NCI-H2171 (cell line): Measurements from ENCODE around the gene HMGCS2.
A peak's percentile ranks its signal among the peaks of the same experiment; 100 is the strongest.
"Not testable (repeated sequence)": the region's sequence is repeated elsewhere in the genome, so short reads cannot be mapped to it uniquely, and the experiment has no call there.

Experiments
- DNase-seq: peaks from one replicate; lab custom pipeline; 2025; lab: John Stamatoyannopoulos, UW

HMGCS2 gene

DNA sequence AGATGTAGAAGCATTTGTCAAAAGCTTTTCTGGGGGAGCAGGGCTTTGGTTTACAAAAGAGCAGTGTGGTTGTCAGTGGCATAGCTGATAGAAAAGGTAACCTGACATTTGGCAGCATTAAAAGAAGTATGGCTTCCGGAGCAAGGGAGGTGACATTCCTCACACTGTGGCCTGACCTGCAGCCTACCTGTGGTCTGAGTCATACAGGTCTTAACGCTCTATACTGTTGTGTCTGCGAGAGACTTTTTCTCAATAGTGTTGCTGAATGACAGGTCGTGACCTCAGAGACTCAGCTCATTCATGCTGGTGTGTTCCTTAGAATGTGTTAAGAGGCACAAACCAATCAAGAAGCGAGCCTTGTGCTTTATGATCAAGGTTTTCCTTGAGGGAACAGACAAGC is 37.6 kb downstream of the HMGCS2 start:
- no peak for DNase-seq

DNA sequence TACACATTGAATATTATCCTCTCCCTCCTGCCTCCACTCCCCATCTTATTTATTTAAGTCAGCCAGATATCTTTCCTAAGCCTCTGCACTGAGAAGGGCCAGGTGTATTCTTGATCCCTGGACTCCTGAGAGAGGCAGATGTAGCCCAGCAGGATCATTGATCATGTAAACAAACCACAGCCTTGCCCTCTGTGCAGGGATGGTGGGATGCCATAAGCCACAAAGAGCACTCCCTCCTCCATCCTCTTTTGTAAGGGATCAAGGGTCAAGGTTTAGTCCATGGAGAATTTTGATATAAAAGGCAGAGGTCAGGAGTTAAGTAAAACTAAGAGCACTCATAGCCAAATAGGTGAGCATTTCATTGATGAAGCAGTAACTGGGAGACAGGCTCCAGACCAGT is 39.7 kb downstream of the HMGCS2 start:
- no peak for DNase-seq

DNA sequence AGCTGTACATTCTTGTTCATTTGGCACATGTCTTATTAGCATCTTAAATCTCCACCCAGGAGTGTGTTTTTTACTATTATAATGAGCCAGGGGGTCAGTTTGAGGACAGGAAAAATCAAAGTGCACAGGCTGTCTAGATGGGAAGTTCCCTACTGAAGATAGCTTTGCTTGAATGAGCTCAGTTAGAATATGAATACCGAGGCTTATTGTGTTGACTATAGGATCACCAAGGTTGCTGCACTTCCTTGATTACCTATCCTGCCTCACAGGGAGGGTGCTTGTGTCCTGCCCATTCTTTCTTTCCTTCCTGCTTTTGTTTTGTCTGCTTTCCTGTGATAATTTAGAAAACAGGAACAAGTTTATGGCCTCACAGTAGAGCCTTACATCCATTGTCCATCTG is 40.7 kb downstream of the HMGCS2 start:
- DNase-seq, result no peak

GRCh38 chr1:119725626-119726025 is 43.1 kb downstream of the HMGCS2 start:
- DNase-seq, result no peak

- DNase-seq, result no peak
Measured at GRCh38 chr1:119724611-119725218, 44.0 kb downstream of the HMGCS2 start.

GRCh38 chr1:119721896-119722295 is 46.8 kb downstream of the HMGCS2 start:
- no peak for DNase-seq

DNA sequence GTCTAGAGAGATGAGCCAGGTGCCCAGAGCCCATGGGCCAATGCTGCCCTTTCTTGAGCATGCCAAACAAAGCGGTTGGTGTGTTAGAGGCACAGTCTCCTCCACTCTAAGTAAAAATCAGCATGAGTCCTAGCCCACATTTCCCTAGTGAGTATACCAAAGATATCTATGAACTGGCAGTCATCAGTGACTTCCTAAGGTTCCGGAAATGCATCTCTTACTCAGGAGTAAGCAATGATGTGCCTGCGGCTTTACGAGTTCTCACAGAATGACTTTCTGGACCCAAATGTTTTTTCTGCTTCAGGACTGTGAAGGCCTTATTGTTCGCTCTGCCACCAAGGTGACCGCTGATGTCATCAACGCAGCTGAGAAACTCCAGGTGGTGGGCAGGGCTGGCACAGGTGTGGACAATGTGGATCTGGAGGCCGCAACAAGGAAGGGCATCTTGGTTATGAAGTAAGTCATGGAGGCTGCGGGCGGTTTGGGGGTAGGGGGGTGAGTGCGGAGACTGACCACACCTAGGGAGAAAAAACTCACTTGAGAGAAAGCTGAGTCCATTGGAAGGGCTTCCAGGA is 47.8 kb downstream of the HMGCS2 start:
- no peak for DNase-seq

DNA sequence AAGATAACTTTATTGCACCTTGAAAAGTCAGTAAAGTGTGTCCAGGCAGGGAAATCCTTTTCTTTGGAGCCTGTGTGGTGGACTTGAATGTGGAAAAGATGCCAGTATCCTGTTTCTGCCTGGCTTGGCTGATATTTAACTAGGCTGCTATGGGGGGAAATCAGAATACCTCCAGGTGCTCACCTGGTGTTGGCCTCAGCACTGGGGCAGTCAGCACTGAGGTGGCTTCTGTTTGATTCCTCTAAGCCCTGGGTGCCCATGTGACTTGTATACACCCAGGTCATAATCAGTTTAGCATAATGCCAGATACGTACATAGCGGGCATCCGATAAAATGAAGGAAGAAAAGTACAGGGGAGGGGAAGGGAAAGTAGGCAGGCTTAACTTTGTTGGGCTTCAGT is 49.7 kb downstream of the HMGCS2 start:
- DNase-seq, result no peak

- DNase-seq, result no peak
Measured at GRCh38 chr1:119718409-119718808, 50.3 kb downstream of the HMGCS2 start.

DNA sequence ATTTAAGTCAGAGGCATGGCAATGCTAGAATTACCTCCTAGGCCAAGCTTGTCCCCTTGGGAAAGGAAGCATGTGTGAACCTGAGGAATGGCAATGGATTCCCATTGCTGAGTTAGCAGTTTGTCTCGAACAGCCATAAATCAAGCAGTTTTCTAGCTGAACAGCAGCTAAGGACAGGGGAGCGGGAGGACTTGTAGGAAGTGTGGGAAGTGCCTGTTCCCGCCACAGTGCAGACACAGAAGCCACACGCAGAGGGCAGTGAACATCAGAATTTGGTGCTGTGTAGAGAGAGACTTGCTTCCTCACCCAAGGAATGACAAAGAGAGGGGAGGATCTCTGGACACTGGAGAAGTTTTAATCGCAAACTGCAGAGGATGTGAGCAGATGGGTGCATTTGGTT is 53.2 kb downstream of the HMGCS2 start:
- DNase-seq, result no peak

DNA sequence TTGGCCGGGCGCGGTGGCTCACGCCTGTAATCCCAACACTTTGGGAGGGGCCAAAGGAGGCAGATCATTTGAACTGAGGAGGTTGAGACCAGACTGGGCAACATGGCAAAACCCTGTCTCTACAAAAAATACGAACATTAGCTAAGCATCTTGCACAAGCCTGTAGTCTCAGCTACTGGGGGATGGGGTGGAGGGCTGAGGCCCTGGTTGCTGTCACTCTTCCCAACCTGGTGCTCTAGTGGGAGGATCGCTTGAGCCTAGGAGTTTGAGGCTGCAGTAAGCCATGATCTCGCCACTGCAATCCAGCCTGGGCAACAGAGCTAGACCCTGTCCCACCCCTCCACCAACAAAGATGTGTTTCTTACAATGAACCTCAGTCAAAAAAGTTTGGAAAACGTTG is 54.1 kb downstream of the HMGCS2 start:
- DNase-seq, result no peak

DNA sequence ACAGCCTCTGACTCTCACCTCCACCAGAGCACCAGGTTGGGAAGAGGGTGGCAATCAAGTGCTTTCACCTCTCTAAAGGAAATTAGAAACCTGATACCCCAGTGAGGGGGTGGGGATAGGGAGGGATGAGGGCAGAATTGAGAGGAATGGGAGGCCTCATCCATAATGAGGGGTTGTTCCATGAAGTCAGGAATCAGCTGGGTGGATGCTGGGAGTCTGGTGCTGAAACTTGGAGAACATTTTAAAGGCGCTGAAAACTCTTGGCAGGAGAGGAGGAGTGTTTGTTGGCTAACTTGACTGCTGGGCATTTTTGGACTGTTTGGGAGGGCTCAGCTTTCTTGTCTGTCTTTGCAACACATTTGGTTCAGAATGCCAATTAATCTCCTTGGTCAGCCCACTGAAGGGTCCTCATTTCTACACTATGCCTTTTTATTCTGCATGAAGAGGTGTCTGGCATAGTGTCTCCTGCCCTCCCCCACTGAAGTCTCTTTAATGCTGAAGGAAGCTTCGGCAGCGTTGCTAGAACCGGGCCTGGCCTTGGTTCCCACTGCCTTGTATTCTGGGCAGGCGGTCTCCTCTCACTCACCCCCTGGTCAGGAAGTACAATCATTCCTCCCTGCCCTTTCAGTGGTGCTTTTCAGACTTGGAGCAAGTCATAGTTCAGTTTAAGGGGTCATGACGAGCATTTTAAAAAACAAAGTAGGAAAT is 54.8 kb downstream of the HMGCS2 start:
- DNase-seq, result no peak

GRCh38 chr1:119713039-119713748 is 55.5 kb downstream of the HMGCS2 start:
- peak; percentile 33 for DNase-seq

GRCh38 chr1:119712342-119713038 is 56.2 kb downstream of the HMGCS2 start:
- peak; percentile 79 for DNase-seq

DNA sequence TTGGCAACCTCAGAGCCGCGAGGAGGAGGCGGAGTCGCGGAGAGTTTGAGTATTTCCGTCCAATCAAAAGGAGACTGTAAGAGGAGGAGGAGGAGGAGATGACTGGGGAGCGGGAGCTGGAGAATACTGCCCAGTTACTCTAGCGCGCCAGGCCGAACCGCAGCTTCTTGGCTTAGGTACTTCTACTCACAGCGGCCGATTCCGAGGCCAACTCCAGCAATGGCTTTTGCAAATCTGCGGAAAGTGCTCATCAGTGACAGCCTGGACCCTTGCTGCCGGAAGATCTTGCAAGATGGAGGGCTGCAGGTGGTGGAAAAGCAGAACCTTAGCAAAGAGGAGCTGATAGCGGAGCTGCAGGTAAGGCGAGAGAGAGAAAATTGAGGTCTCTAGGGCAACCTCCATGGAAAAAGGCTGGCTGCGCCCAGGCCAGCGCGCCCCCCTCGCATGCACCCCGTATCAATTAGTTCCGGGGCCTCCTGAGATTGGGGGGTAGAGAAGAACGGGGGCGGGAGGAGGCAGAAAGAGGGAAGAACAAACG is 56.8 kb downstream of the HMGCS2 start, which contains the start of gene PHGDH:
Gene PHGDH (plus strand): TSS at position 131 of the 538 bp plus-strand sequence. CDS start 89 bp downstream, at position 220.
- DNase-seq, result peak; percentile 77

DNA sequence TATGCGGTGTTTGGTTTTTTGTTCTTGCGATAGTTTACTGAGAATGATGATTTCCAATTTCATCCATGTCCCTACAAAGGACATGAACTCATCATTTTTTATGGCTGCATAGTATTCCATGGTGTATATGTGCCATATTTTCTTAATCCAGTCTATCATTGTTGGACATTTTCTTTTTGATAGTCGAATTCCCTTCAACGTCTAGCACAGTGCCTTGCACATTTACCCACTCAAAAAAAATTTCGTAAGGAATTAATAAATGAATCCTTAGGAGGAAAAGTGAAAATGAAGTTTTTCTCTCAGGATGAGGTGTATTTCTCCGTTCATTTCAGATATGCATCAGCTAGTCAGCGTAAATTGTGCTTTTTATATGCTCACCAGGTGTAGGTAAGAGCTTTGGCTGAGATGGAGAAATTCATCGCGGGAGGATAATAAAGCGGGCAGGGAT is 57.3 kb downstream of the HMGCS2 start:
- DNase-seq, result not testable (repeated sequence)

DNA sequence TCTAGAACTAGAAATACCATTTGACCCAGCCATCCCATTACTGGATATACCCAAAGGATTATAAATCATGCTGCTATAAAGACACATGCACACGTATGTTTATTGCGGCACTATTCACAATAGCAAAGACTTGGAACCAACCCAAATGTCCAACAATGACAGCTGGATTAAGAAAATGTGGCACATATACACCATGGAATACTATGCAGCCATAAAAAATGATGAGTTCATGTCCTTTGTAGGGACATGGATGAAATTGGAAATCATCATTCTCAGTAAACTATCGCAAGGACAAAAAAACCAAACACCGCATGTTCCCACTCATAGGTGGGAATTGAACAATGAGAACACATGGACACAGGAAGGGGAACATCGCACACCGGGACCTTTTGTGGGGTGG is 62.1 kb downstream of the HMGCS2 start:
- not testable (repeated sequence) for DNase-seq

- no peak for DNase-seq
Measured at GRCh38 chr1:119703666-119704450, 64.8 kb downstream of the HMGCS2 start.

GRCh38 chr1:119702384-119702783 is 66.3 kb downstream of the HMGCS2 start:
- DNase-seq, result no peak

- DNase-seq, result no peak
Measured at GRCh38 chr1:119701659-119702058, 67.0 kb downstream of the HMGCS2 start.

DNA sequence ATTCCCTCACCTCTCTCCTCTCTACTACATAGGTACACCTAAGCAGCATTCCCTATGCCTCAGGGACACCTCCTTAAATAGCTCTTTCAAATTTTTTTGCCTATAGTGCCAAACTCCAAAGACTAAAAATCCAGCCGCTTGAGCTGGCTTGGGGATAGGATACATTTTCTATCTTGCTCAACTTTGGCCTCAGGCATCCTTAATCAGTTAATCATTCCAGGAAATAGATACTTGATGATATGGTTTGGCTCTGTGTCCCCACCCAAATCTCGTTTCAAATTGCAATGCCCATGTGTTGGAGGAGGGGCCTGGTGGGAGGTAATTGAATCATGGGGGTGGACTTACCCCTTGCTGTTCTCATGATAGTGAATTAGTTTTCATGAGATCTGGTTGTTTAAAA is 68.4 kb downstream of the HMGCS2 start:
- DNase-seq, result no peak
